Right cardiac atrium (tissue), 5 donors: ENCODE measurements around the gene MYO15B. TPM values are rescaled to one million over a fixed set of nuclear protein-coding genes. Genes with fewer than 3 reads are reported as not detected.

ENCODE experiments used
- ATAC-seq, 2 donors: fragments of 200-7000 bp; cut with Tn5 transposase; one replicate each; pipeline versions ENCODE4 v1.8.0 to v1.9.1; 2020; ENCODE audit warnings: moderate library complexity in 2 of 2, mild to moderate bottlenecking in 1 of 2
- DNase-seq, 3 donors: peaks; one replicate each; pipeline ENCODE4 v3.0.0-alpha.2; 2020
- H3K27ac ChIP-seq: one replicate; pipeline ENCODE4 v1.5.1; 2013; ENCODE audit warnings: mild to moderate bottlenecking, low read length, control low read depth, moderate library complexity
- H3K27me3 ChIP-seq: one replicate; pipeline ENCODE4 v1.6.1; 2013; ENCODE audit not compliant: control insufficient read depth, insufficient read depth
- H3K4me1 ChIP-seq: one replicate; pipeline ENCODE4 v1.6.1; 2013; ENCODE audit warnings: low read length; ENCODE audit not compliant: control insufficient read depth, insufficient read depth
- H3K4me3 ChIP-seq: one replicate; pipeline ENCODE4 v1.5.1; 2013; ENCODE audit warnings: low read length, control low read depth
- H3K9me3 ChIP-seq: one replicate; pipeline ENCODE4 v1.6.1; 2013; ENCODE audit warnings: low read length; ENCODE audit not compliant: control insufficient read depth
- WGBS: extraction: QIAGEN DNeasy Blood & Tissue Kit; methylation state at CpG from one replicate; pipeline ENCODE4 v1.1.7; 2013; 5-methylcytosine and 5-hydroxymethylcytosine counted together
- intact Hi-C, 4 donors: fragments of 100-400 bp; cut with DNase I; formaldehyde crosslinking; loops; one replicate each; pipeline versions ENCODE4 v1.11.0 to v1.14.0; 2022 to 2023
- polyA plus RNA-seq: library from polyadenylated mRNA; stranded (reverse); fragments of 200-250 nt; gene quantifications from one replicate; pipeline ENCODE4 v1.2.3, GENCODE V29; 2013
- total RNA-seq, 4 donors: library from RNA; stranded (reverse); fragmentation: NEBNext Ultra II Directional; extraction: Animal tissue kit (Norgen Biotek cat#: 25700); gene quantifications; one replicate each; pipeline ENCODE4 v1.2.1, GENCODE V29; 2021
- donor health status: healthy with polysubstance abuse.
- donor health status: DM: no; HTN: yes; CAD: no.
- donor health status: DM: no; HTN: no; CAD: no.
- donor health status: DM: no; HTN: yes; CAD: no; lungs with severe emphysema.
- donor health status: DM: yes; HTN: yes; CAD: no.

The MYO15B gene
- total and polyA plus RNA-seq, 5 donors, result 70.9 to 131 (median 92.0) TPM

- Histone ChIP-seq H3K27me3 (no peaks in the 10 kb centered on the region), H3K4me3 (no peak overlapping the region), H3K9me3 (no peaks in the 10 kb centered on the region), H3K4me1 (no peaks in the 10 kb centered on the region), H3K27ac (no peak overlapping the region)
- DNase-seq, result peak in 2 of 3 donors; percentile 26 to 29
- 91% methylated on average over 16 of the region's 16 CpGs for WGBS
- intact Hi-C loops, result no loop called here
- no peak for ATAC-seq
Observed at GRCh38 chr17:75617218-75617617, 29.6 kb downstream of the MYO15B start.

- Histone ChIP-seq H3K27me3 (no peaks in the 10 kb centered on the region), H3K4me3 (no peak overlapping the region), H3K4me1 (no peaks in the 10 kb centered on the region), H3K9me3 (no peaks in the 10 kb centered on the region), H3K27ac (no peak overlapping the region)
- ATAC-seq (no peak), DNase-seq (peak in 1 of 3 donors; percentile 37)
- 94% methylated on average over 11 of the region's 11 CpGs for WGBS
- intact Hi-C loops, result no loop called here
Observed at GRCh38 chr17:75617675-75618074, 30.1 kb downstream of the MYO15B start.

GRCh38 chr17:75619506-75620431, 32.2 kb downstream of the MYO15B start:
- Histone ChIP-seq H3K4me3 (no peak overlapping the region), H3K27me3 (no peaks in the 10 kb centered on the region), H3K27ac (no peak overlapping the region), H3K4me1 (no peaks in the 10 kb centered on the region), H3K9me3 (no peaks in the 10 kb centered on the region)
- ATAC-seq (no peak), DNase-seq (peak in 2 of 3 donors; percentile 55 to 72)
- WGBS, result 88% methylated on average over 36 of the region's 36 CpGs
- intact Hi-C loops, result no loop called here

- DNase-seq (peak in 1 of 3 donors; percentile 18), ATAC-seq (no peak)
- Histone ChIP-seq H3K9me3 (no peaks in the 10 kb centered on the region), H3K4me1 (no peaks in the 10 kb centered on the region), H3K27ac (no peak overlapping the region), H3K27me3 (no peaks in the 10 kb centered on the region), H3K4me3 (no peak overlapping the region)
- WGBS, result 86% methylated on average over 4 of the region's 4 CpGs
- intact Hi-C loops, result no loop called here
Observed at GRCh38 chr17:75621489-75621888, 33.9 kb downstream of the MYO15B start.

- H3K27ac ChIP-seq, result no peak overlapping the region
- H3K27me3 ChIP-seq, result no peaks in the 10 kb centered on the region
- no peaks in the 10 kb centered on the region for H3K4me1 ChIP-seq
- intact Hi-C loops, result no loop called here
- WGBS, result 81% methylated on average over 8 of the region's 8 CpGs
- no peak overlapping the region for H3K4me3 ChIP-seq
- DNase-seq (peak in 2 of 3 donors; percentile 8 to 28), ATAC-seq (no peak)
- H3K9me3 ChIP-seq, result no peaks in the 10 kb centered on the region
Observed at GRCh38 chr17:75622076-75622475, 34.5 kb downstream of the MYO15B start.

GRCh38 chr17:75622771-75623273, 35.2 kb downstream of the MYO15B start:
- ATAC-seq, result no peak
- DNase-seq, result peak in 2 of 3 donors; percentile 11 to 39
- Histone ChIP-seq H3K9me3 (no peaks in the 10 kb centered on the region), H3K27ac (no peak overlapping the region), H3K4me1 (no peaks in the 10 kb centered on the region), H3K27me3 (no peaks in the 10 kb centered on the region), H3K4me3 (no peak overlapping the region)
- WGBS, result 93% methylated on average over 15 of the region's 15 CpGs
- intact Hi-C loops, result no loop called here

GRCh38 chr17:75623386-75623785, 35.8 kb downstream of the MYO15B start:
- no peak overlapping the region for H3K27ac ChIP-seq
- intact Hi-C loops, result no loop called here
- H3K27me3 ChIP-seq, result no peaks in the 10 kb centered on the region
- H3K4me1 ChIP-seq, result no peaks in the 10 kb centered on the region
- H3K9me3 ChIP-seq, result no peaks in the 10 kb centered on the region
- DNase-seq, result no peak
- no peak overlapping the region for H3K4me3 ChIP-seq
- ATAC-seq, result no peak
- 86% methylated on average over 9 of the region's 9 CpGs for WGBS

GRCh38 chr17:75624021-75624420, 36.4 kb downstream of the MYO15B start:
- no peak overlapping the region for H3K27ac ChIP-seq
- 88% methylated on average over 12 of the region's 12 CpGs for WGBS
- no peak overlapping the region for H3K4me3 ChIP-seq
- ATAC-seq, result no peak
- H3K4me1 ChIP-seq, result no peaks in the 10 kb centered on the region
- no peaks in the 10 kb centered on the region for H3K27me3 ChIP-seq
- no peaks in the 10 kb centered on the region for H3K9me3 ChIP-seq
- peak in 2 of 3 donors; percentile 44 to 51 for DNase-seq
- intact Hi-C loops, result no loop called here

- 86% methylated on average over 23 of the region's 23 CpGs for WGBS
- H3K4me3 ChIP-seq, result no peak overlapping the region
- DNase-seq (peak in 2 of 3 donors; percentile 43 to 49), ATAC-seq (no peak)
- no peaks in the 10 kb centered on the region for H3K9me3 ChIP-seq
- H3K4me1 ChIP-seq, result no peaks in the 10 kb centered on the region
- intact Hi-C loops, result no loop called here
- H3K27ac ChIP-seq, result no peak overlapping the region
- no peaks in the 10 kb centered on the region for H3K27me3 ChIP-seq
Observed at GRCh38 chr17:75624714-75625345, 37.2 kb downstream of the MYO15B start.

- intact Hi-C loops, result no loop called here
- Histone ChIP-seq H3K4me3 (no peak overlapping the region), H3K27ac (no peak overlapping the region), H3K4me1 (no peaks in the 10 kb centered on the region), H3K9me3 (no peaks in the 10 kb centered on the region), H3K27me3 (no peaks in the 10 kb centered on the region)
- DNase-seq (peak; percentile 10 to 65 (median 58)), ATAC-seq (peak; percentile 12)
- 84% methylated on average over 15 of the region's 15 CpGs for WGBS
Observed at GRCh38 chr17:75625813-75626486, 38.4 kb downstream of the MYO15B start.
